GM18511 (cell line): ENCODE data around the gene BABAM2.
"Not testable (repeated sequence)": the region's sequence is repeated elsewhere in the genome, so short reads cannot be mapped to it uniquely, and the experiment has no call there.

Experiments used
- ATAC-seq: cut with Tn5 transposase; IDR thresholded peaks from one replicate; pipeline ENCODE4 v1.9.1; 2021; ENCODE audit warnings: mild to moderate bottlenecking, moderate library complexity; ENCODE audit not compliant: unreplicated experiment

Gene BABAM2

GRCh38 chr2:28098501-28099225 lies 208.1 kb downstream of the BABAM2 start:
- no peak for ATAC-seq

- no peak for ATAC-seq
These were observed 210.6 kb downstream of the BABAM2 start for GRCh38 chr2:28101123-28101522.

GRCh38 chr2:28101892-28102291 lies 211.4 kb downstream of the BABAM2 start:
- ATAC-seq, result no peak

GRCh38 chr2:28102455-28102874 lies 211.9 kb downstream of the BABAM2 start:
- ATAC-seq, result no peak

GRCh38 chr2:28103611-28104010 lies 213.1 kb downstream of the BABAM2 start:
- no peak for ATAC-seq

GRCh38 chr2:28108143-28108542 lies 217.6 kb downstream of the BABAM2 start:
- ATAC-seq, result no peak

- not testable (repeated sequence) for ATAC-seq
These were observed 223.2 kb downstream of the BABAM2 start for GRCh38 chr2:28113771-28114170.

GRCh38 chr2:28117104-28117596 lies 226.6 kb downstream of the BABAM2 start:
- no peak for ATAC-seq

GRCh38 chr2:28119631-28120030 lies 229.1 kb downstream of the BABAM2 start:
- ATAC-seq, result no peak

GRCh38 chr2:28128281-28128950 lies 237.9 kb downstream of the BABAM2 start:
- no peak for ATAC-seq

GRCh38 chr2:28129955-28130695 lies 239.6 kb downstream of the BABAM2 start:
- no peak for ATAC-seq

- no peak for ATAC-seq
These were observed 243.2 kb downstream of the BABAM2 start for GRCh38 chr2:28133778-28134177.

- no peak for ATAC-seq
These were observed 243.8 kb downstream of the BABAM2 start for GRCh38 chr2:28134262-28134812.

GRCh38 chr2:28134857-28135256 lies 244.3 kb downstream of the BABAM2 start:
- ATAC-seq, result no peak

- no peak for ATAC-seq
These were observed 244.8 kb downstream of the BABAM2 start for GRCh38 chr2:28135324-28135723.

GRCh38 chr2:28135799-28136198 lies 245.3 kb downstream of the BABAM2 start:
- no peak for ATAC-seq

GRCh38 chr2:28136556-28136955 lies 246.0 kb downstream of the BABAM2 start:
- no peak for ATAC-seq

- no peak for ATAC-seq
These were observed 246.7 kb downstream of the BABAM2 start for GRCh38 chr2:28137221-28137620.

GRCh38 chr2:28142386-28142785 lies 251.9 kb downstream of the BABAM2 start:
- no peak for ATAC-seq

- no peak for ATAC-seq
These were observed 257.5 kb downstream of the BABAM2 start for GRCh38 chr2:28148000-28148399.

- ATAC-seq, result no peak
These were observed 258.0 kb downstream of the BABAM2 start for GRCh38 chr2:28148566-28148965.
